GM19193 (cell line): ENCODE data around the gene C16orf46.

Source experiments
- POLR2A ChIP-seq: IDR thresholded peaks from 4 replicates; pipeline ENCODE4 v1.6.1; 2011; ENCODE audit not compliant: insufficient read depth, insufficient read length; ENCODE audit errors: extremely low read depth

The C16orf46 gene

GRCh38 chr16:81095953-81096714 lies 19.1 kb upstream of the C16orf46 start, which contains the start of gene GCSH:
TSS of gene GCSH (minus strand) at chr16:81096395. CDS start at chr16:81096278, 117 bp downstream.
- peak; percentile 39 for TF ChIP-seq POLR2A

- no peak for TF ChIP-seq POLR2A
These were observed 18.6 kb upstream of the C16orf46 start for GRCh38 chr16:81095653-81095952.

GRCh38 chr16:81094771-81095251 lies 17.8 kb upstream of the C16orf46 start:
- no peak for TF ChIP-seq POLR2A

GRCh38 chr16:81088836-81089235 lies 11.8 kb upstream of the C16orf46 start:
- TF ChIP-seq POLR2A = no peak

- no peak for TF ChIP-seq POLR2A
These were observed 4.0 kb upstream of the C16orf46 start for GRCh38 chr16:81081014-81081413.

- no peak for TF ChIP-seq POLR2A
These were observed 3.2 kb upstream of the C16orf46 start for GRCh38 chr16:81080233-81080632.

GRCh38 chr16:81076566-81077075 lies 417 bp downstream of the C16orf46 start:
- TF ChIP-seq POLR2A = no peak

- TF ChIP-seq POLR2A = no peak
These were observed 3.3 kb downstream of the C16orf46 start for GRCh38 chr16:81073560-81074330.

GRCh38 chr16:81071805-81072204 lies 5.2 kb downstream of the C16orf46 start:
- no peak for TF ChIP-seq POLR2A

- TF ChIP-seq POLR2A = no peak
These were observed 6.1 kb downstream of the C16orf46 start for GRCh38 chr16:81070979-81071378.

- no peak for TF ChIP-seq POLR2A
These were observed 8.0 kb downstream of the C16orf46 start for GRCh38 chr16:81069063-81069462.

- no peak for TF ChIP-seq POLR2A
These were observed 9.9 kb downstream of the C16orf46 start for GRCh38 chr16:81067166-81067565.

- no peak for TF ChIP-seq POLR2A
These were observed 10.4 kb downstream of the C16orf46 start for GRCh38 chr16:81066681-81067080.

- no peak for TF ChIP-seq POLR2A
These were observed 15.0 kb downstream of the C16orf46 start for GRCh38 chr16:81061871-81062608.

GRCh38 chr16:81061307-81061640 lies 15.8 kb downstream of the C16orf46 start:
- TF ChIP-seq POLR2A = no peak
